ENCODE results near the gene PPFIBP2. TPM values are rescaled to one million over a fixed set of nuclear protein-coding genes. Genes with fewer than 3 reads are reported as not detected.

Gene PPFIBP2
- total and polyA plus RNA-seq, 2 donors (not counting 1 experiment from before 2014, with no cell fraction given) = 22.3 to 175 TPM

DNA sequence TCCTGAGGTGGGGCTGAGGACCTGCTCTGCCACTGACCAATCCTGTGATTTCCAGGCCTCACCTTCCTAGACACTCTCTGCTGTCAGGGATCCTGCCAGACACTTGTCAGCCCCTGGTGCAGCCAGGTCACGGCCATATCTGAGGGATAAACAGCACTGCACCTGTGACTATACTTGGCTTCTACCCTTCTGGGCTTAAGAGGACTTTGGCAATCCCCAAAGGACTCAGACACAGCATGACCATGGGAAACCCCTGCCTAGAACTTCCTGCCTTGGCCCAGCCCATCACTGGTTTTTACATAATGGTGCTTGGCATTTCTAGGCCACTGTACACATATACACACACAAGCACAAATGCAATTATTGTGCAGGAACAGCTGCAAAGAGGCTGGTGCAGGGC lies 40.1 kb upstream of the PPFIBP2 start:
- ATAC-seq (ENCODE audit: low read depth) = peak; percentile 98
- Histone ChIP-seq H3K9me3 (ENCODE audit: control extremely low read depth in 1 of 3, control insufficient read depth in 2 of 3, insufficient read depth in 1 of 3, low read length in 2 of 3) (no peaks in the 10 kb centered on the region), H3K4me1 (ENCODE audit: control insufficient read depth in 2 of 2, insufficient read depth in 2 of 2, low read length in 2 of 2) (peaks cover 28 to 30% of the 10 kb centered on the region in 2 donors), H4K20me1 (ENCODE audit: control insufficient read depth, insufficient read depth, low read length, poor library complexity, severe bottlenecking) (no peaks in the 10 kb centered on the region), H2AFZ (ENCODE audit: insufficient read depth, low read depth, low read length, poor library complexity, severe bottlenecking) (no peak overlapping the region), H3K79me2 (ENCODE audit: control insufficient read depth, insufficient read depth, low read length) (no peaks in the 10 kb centered on the region), H3K27me3 (replicated peaks in 1 of 4; ENCODE audit: control extremely low read depth in 1 of 4, control insufficient read depth in 3 of 4, insufficient read depth in 4 of 4, low read length in 3 of 4) (no peaks in the 10 kb centered on the region), H3K9ac (ENCODE audit: low read length) (peak overlapping the region; percentile 36), H3K27ac (ENCODE audit: low read length in 2 of 2) (peak overlapping the region; percentile 25 to 76), H3K4me3 (ENCODE audit: control extremely low read depth in 1 of 5, extremely low read depth in 1 of 5, insufficient read depth in 1 of 5, low read depth in 2 of 5, low read length in 4 of 5) (no peak overlapping the region), H3K36me3 (replicated peaks in 1 of 2; ENCODE audit: control extremely low read depth in 1 of 2, control insufficient read depth in 1 of 2, extremely low read depth in 1 of 2, insufficient read depth in 2 of 2, low read length in 1 of 2) (no peaks in the 10 kb centered on the region), H3K4me2 (replicated peaks; ENCODE audit: low read depth, low read length, poor library complexity, severe bottlenecking) (peak overlapping the region; percentile 61)
- H3K4me1 Mint-ChIP-seq = peaks cover 36% of the 10 kb centered on the region
- POLR2A ChIA-PET = no interaction called here
- peak; percentile 76 for DNase-seq
- TF ChIP-seq EZH2 (IDR thresholded peaks at IDR 0.05; ENCODE audit: borderline replicate concordance, insufficient read depth, low read depth, low read length, poor library complexity, severe bottlenecking) = no peak
- TF ChIP-seq, protein P1, sequence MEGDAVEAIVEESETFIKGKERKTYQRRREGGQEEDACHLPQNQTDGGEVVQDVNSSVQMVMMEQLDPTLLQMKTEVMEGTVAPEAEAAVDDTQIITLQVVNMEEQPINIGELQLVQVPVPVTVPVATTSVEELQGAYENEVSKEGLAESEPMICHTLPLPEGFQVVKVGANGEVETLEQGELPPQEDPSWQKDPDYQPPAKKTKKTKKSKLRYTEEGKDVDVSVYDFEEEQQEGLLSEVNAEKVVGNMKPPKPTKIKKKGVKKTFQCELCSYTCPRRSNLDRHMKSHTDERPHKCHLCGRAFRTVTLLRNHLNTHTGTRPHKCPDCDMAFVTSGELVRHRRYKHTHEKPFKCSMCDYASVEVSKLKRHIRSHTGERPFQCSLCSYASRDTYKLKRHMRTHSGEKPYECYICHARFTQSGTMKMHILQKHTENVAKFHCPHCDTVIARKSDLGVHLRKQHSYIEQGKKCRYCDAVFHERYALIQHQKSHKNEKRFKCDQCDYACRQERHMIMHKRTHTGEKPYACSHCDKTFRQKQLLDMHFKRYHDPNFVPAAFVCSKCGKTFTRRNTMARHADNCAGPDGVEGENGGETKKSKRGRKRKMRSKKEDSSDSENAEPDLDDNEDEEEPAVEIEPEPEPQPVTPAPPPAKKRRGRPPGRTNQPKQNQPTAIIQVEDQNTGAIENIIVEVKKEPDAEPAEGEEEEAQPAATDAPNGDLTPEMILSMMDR (IDR thresholded peaks at IDR 0.05) = no peak
- WGBS (ENCODE audit: insufficient coverage) = 0% methylated on average over 1 of the region's 1 CpG
- H3K9me3 Mint-ChIP-seq (ENCODE audit: insufficient read depth) = no peaks in the 10 kb centered on the region
- H3K27ac Mint-ChIP-seq = peak overlapping the region; percentile 85
- CTCF ChIA-PET = interaction anchor here (0.6 to 3.6 kb wide), 4 partner anchors 31 to 221 kb away, joined by 3 to 13 read pairs (median 4); no protein-coding TSS in a partner anchor
- peak overlapping the region; percentile 51 for H3K4me3 Mint-ChIP-seq
- intact Hi-C loops (cut with micrococcal nuclease) = loop anchor here (1.0 to 2.0 kb wide), 3 partner anchors 23 to 47 kb away; partner anchors contain the start of gene PPFIBP2
- no peaks in the 10 kb centered on the region for H3K27me3 Mint-ChIP-seq

DNA sequence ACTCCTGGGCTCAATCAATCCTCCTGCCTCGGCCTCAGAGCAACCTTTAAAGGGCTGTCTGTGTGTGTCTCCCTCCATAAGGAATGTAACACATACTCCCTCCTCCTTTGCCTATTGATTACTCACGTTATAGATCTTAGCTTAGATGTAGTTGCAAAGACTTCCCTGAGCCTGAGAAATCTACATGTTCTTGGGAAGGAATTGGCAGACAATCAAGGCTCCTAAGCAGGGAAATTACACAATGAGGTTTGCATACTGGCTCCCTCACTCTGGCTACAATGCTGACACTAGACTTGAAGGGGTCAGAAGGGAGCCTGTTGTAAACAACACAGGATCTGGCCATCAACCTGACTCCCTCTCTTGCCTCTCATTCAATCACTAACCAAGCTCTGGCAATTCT lies 33.7 kb upstream of the PPFIBP2 start:
- intact Hi-C loops (cut with micrococcal nuclease) = no loop called here

More for the DNA sequence above, 33.7 kb upstream of the PPFIBP2 start:
- 100% methylated on average over 1 of the region's 2 CpGs for WGBS (ENCODE audit: insufficient coverage)
- no peak overlapping the region for H3K27ac Mint-ChIP-seq
- H3K4me2 ChIP-seq (replicated peaks; ENCODE audit: low read depth, low read length, poor library complexity, severe bottlenecking) = no peak overlapping the region
- H3K36me3 ChIP-seq (replicated peaks in 1 of 2; ENCODE audit: control extremely low read depth in 1 of 2, control insufficient read depth in 1 of 2, extremely low read depth in 1 of 2, insufficient read depth in 2 of 2, low read length in 1 of 2) = no peaks in the 10 kb centered on the region
- no peak overlapping the region for H3K27ac ChIP-seq (ENCODE audit: low read length in 2 of 2)
- peaks cover 12% of the 10 kb centered on the region for H3K4me1 Mint-ChIP-seq
- peaks cover 0 to 3% (median 0%) of the 10 kb centered on the region in 3 donors for H3K9me3 ChIP-seq (ENCODE audit: control extremely low read depth in 1 of 3, control insufficient read depth in 2 of 3, insufficient read depth in 1 of 3, low read length in 2 of 3)
- no peaks in the 10 kb centered on the region for H3K27me3 Mint-ChIP-seq
- CTCF ChIA-PET = no interaction called here
- no peaks in the 10 kb centered on the region for H4K20me1 ChIP-seq (ENCODE audit: control insufficient read depth, insufficient read depth, low read length, poor library complexity, severe bottlenecking)
- H3K4me3 ChIP-seq (ENCODE audit: control extremely low read depth in 1 of 5, extremely low read depth in 1 of 5, insufficient read depth in 1 of 5, low read depth in 2 of 5, low read length in 4 of 5) = no peak overlapping the region
- DNase-seq = no peak
- peaks cover 5 to 8% of the 10 kb centered on the region in 2 donors for H3K4me1 ChIP-seq (ENCODE audit: control insufficient read depth in 2 of 2, insufficient read depth in 2 of 2, low read length in 2 of 2)
- no peak for ATAC-seq (ENCODE audit: low read depth)
- H3K9ac ChIP-seq (ENCODE audit: low read length) = no peak overlapping the region
- H3K79me2 ChIP-seq (ENCODE audit: control insufficient read depth, insufficient read depth, low read length) = no peaks in the 10 kb centered on the region
- H3K9me3 Mint-ChIP-seq (ENCODE audit: insufficient read depth) = no peaks in the 10 kb centered on the region
- H2AFZ ChIP-seq (ENCODE audit: insufficient read depth, low read depth, low read length, poor library complexity, severe bottlenecking) = no peak overlapping the region
- no peak overlapping the region for H3K4me3 Mint-ChIP-seq
- H3K27me3 ChIP-seq (replicated peaks in 1 of 4; ENCODE audit: control extremely low read depth in 1 of 4, control insufficient read depth in 3 of 4, insufficient read depth in 4 of 4, low read length in 3 of 4) = no peaks in the 10 kb centered on the region
- POLR2A ChIA-PET = no interaction called here
- TF ChIP-seq, protein P1 (IDR thresholded peaks at IDR 0.05) = no peak
- TF ChIP-seq EZH2 (IDR thresholded peaks at IDR 0.05; ENCODE audit: borderline replicate concordance, insufficient read depth, low read depth, low read length, poor library complexity, severe bottlenecking) = no peak

All from B cell (primary cell).